HEK293T (cell line): ENCODE data around the gene NDUFB3.

Experiments used
- FOXM1 ChIP-seq: fragments of 450-650 bp; IDR thresholded peaks from 2 replicates; pipeline ENCODE4 v1.6.1; 2017; ENCODE audit warnings: mild to moderate bottlenecking, borderline replicate concordance
- HDGF ChIP-seq: fragments of 450-650 bp; IDR thresholded peaks from 2 replicates; pipeline ENCODE4 v1.6.1; 2017; ENCODE audit warnings: antibody characterized with exemption, borderline replicate concordance
- LEF1 ChIP-seq: fragments of 450-650 bp; IDR thresholded peaks from 2 replicates; pipeline ENCODE4 v1.6.1; 2017; ENCODE audit warnings: mild to moderate bottlenecking, borderline replicate concordance
- SP1 ChIP-seq: fragments of 450-650 bp; IDR thresholded peaks from 2 replicates; pipeline ENCODE4 v1.6.1; 2017
- TARDBP ChIP-seq: fragments of 450-650 bp; IDR thresholded peaks from 2 replicates; pipeline ENCODE4 v1.6.1; 2016

DNA sequence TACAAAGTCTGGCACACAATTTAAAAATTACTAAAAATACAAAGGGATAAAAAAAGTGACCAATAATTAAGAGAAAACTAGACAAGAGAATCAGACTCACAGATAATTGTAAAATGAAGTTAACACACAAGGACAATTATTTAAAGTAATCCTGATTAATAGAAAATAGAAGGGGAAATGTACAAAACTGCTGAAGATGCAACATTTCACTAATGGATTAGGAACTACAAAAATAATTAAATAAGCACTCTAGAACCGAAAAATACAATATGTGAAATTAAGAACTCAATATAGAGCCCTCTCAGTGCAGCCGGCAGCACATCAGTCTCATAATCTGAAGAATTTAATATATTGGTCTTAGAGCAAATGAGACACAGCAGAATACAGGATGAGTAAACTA is 24.9 kb upstream of the NDUFB3 start:
- TF ChIP-seq SP1 (no peak), TARDBP (no peak), HDGF (no peak), LEF1 (no peak), FOXM1 (no peak)
